Loucy (cell line): ENCODE measurements around the gene FRMD4A.

Experiments
- EZH2phosphoT487 ChIP-seq: fragments of 200-600 bp; IDR thresholded peaks from 2 replicates; pipeline ENCODE4 v1.6.1; 2018; ENCODE audit warnings: antibody characterized with exemption, mild to moderate bottlenecking, moderate library complexity, borderline replicate concordance
- TF ChIP-seq, protein P1 (sequence below): fragments of 200-600 bp; sonication (generic); conservative IDR thresholded peaks from 2 replicates; pipeline ENCODE4 v1.5.1; 2014; ENCODE audit warnings: mild to moderate bottlenecking, antibody characterized with exemption, low read length

DNA sequence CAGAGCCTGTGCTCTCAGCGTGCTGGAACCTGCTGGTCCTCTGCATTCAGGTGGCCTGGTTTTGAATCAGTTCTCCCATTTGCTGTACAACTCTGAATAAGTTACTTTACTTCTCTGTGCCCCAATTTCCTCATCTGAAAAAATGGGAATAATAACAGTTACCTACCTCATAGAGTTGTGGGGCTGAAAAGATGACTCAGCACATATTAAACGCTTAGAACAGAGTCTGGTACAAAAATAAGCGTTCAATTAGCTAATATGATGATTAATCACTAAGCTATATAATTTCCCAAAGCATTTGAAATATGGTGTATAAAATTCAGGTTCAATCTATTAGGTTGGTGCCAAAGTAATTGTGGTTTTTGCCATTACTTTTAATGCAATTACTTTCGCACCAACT lies 484.8 kb downstream of the FRMD4A start:
- TF ChIP-seq, protein P1, sequence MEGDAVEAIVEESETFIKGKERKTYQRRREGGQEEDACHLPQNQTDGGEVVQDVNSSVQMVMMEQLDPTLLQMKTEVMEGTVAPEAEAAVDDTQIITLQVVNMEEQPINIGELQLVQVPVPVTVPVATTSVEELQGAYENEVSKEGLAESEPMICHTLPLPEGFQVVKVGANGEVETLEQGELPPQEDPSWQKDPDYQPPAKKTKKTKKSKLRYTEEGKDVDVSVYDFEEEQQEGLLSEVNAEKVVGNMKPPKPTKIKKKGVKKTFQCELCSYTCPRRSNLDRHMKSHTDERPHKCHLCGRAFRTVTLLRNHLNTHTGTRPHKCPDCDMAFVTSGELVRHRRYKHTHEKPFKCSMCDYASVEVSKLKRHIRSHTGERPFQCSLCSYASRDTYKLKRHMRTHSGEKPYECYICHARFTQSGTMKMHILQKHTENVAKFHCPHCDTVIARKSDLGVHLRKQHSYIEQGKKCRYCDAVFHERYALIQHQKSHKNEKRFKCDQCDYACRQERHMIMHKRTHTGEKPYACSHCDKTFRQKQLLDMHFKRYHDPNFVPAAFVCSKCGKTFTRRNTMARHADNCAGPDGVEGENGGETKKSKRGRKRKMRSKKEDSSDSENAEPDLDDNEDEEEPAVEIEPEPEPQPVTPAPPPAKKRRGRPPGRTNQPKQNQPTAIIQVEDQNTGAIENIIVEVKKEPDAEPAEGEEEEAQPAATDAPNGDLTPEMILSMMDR = no peak
- TF ChIP-seq EZH2phosphoT487 = no peak
